ENCODE data around the gene TNFRSF13B. TPM values are rescaled to one million over a fixed set of nuclear protein-coding genes. Genes with fewer than 3 reads are reported as not detected.
A peak's percentile ranks its signal among the peaks of the same experiment; 100 is the strongest.
"Not testable (repeated sequence)": the region's sequence is repeated elsewhere in the genome, so short reads cannot be mapped to it uniquely, and the experiment has no call there.

The TNFRSF13B gene
- total RNA-seq, 1 donor from 2014 or later, result not detected

GRCh38 chr17:16922386-16923096 is 49.4 kb downstream of the TNFRSF13B start:
- intact Hi-C loops (cut with DNase I), result no loop called here
- ATAC-seq (no peak), DNase-seq (ENCODE audit: low spot score) (no peak)

GRCh38 chr17:16921451-16921850 is 50.5 kb downstream of the TNFRSF13B start:
- ATAC-seq; intact Hi-C loops (cut with DNase I): not testable (repeated sequence)
- DNase-seq (ENCODE audit: low spot score), result peak; percentile 2

- DNase-seq (ENCODE audit: low spot score) (no peak), ATAC-seq (no peak)
- intact Hi-C loops (cut with DNase I), result no loop called here
Measured at GRCh38 chr17:16920628-16921020, 51.3 kb downstream of the TNFRSF13B start.

GRCh38 chr17:16919663-16920627 is 52.0 kb downstream of the TNFRSF13B start:
- ATAC-seq (no peak), DNase-seq (ENCODE audit: low spot score) (peak; percentile 42)
- intact Hi-C loops (cut with DNase I), result no loop called here

- intact Hi-C loops (cut with DNase I), result no loop called here
- ATAC-seq, result no peak
- peak; percentile 13 for DNase-seq (ENCODE audit: low spot score)
Measured at GRCh38 chr17:16918443-16918842, 53.5 kb downstream of the TNFRSF13B start.

- ATAC-seq (no peak), DNase-seq (ENCODE audit: low spot score) (no peak)
- intact Hi-C loops (cut with DNase I), result no loop called here
Measured at GRCh38 chr17:16917671-16918394, 54.1 kb downstream of the TNFRSF13B start.

GRCh38 chr17:16916557-16916920 is 55.4 kb downstream of the TNFRSF13B start:
- DNase-seq (ENCODE audit: low spot score) (no peak), ATAC-seq (no peak)
- intact Hi-C loops (cut with DNase I), result no loop called here

- intact Hi-C loops (cut with DNase I), result no loop called here
- ATAC-seq (peak; percentile 51), DNase-seq (ENCODE audit: low spot score) (no peak)
Measured at GRCh38 chr17:16915752-16916556, 56.0 kb downstream of the TNFRSF13B start.

- intact Hi-C loops (cut with DNase I), result no loop called here
- DNase-seq (ENCODE audit: low spot score) (no peak), ATAC-seq (no peak)
Measured at GRCh38 chr17:16913463-16913862, 58.5 kb downstream of the TNFRSF13B start.

GRCh38 chr17:16912021-16912962 is 59.6 kb downstream of the TNFRSF13B start:
- ATAC-seq (no peak), DNase-seq (ENCODE audit: low spot score) (no peak)
- intact Hi-C loops (cut with DNase I), result loop anchor here (1.0 kb wide), 1 partner anchor 11 kb away; no protein-coding TSS in a partner anchor

GRCh38 chr17:16911141-16911937 is 60.6 kb downstream of the TNFRSF13B start:
- peak; percentile 68 for ATAC-seq
- DNase-seq (ENCODE audit: low spot score), result no peak
- intact Hi-C loops (cut with DNase I), result no loop called here

GRCh38 chr17:16910341-16910740 is 61.6 kb downstream of the TNFRSF13B start:
- DNase-seq (ENCODE audit: low spot score), result no peak
- intact Hi-C loops (cut with DNase I), result no loop called here
- no peak for ATAC-seq

- intact Hi-C loops (cut with DNase I), result no loop called here
- DNase-seq (ENCODE audit: low spot score) (no peak), ATAC-seq (no peak)
Measured at GRCh38 chr17:16909472-16910246, 62.3 kb downstream of the TNFRSF13B start.

- ATAC-seq (no peak), DNase-seq (ENCODE audit: low spot score) (no peak)
- intact Hi-C loops (cut with DNase I), result no loop called here
Measured at GRCh38 chr17:16908273-16908672, 63.6 kb downstream of the TNFRSF13B start.

GRCh38 chr17:16906680-16907079 is 65.2 kb downstream of the TNFRSF13B start:
- DNase-seq (ENCODE audit: low spot score) (no peak), ATAC-seq (no peak)
- intact Hi-C loops (cut with DNase I), result no loop called here

- DNase-seq (ENCODE audit: low spot score), result no peak
- no peak for ATAC-seq
- intact Hi-C loops (cut with DNase I), result no loop called here
Measured at GRCh38 chr17:16905593-16906191, 66.2 kb downstream of the TNFRSF13B start.
